ENCODE measurements around the gene MRPL44.

DNA sequence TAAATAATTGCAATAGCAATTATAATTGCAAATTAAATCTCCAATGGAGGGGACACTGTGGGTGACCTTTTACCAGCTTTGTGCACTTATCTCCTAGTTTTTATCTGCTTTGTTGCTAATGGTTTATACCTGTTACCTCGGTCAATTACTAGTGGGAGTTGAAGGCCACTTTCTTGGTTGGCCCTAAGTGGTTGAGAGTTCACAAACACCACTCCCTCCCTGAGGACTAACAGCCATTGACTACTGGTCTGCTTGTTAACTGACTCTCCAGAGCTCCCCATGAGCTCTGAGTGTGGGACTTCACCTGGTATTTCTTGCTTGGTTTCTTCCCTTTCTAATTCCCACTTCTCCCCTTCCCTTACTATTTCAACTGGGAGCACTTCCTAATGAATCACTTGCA lies 54.6 kb downstream of the MRPL44 start:
- TF ChIP-seq, protein P1, sequence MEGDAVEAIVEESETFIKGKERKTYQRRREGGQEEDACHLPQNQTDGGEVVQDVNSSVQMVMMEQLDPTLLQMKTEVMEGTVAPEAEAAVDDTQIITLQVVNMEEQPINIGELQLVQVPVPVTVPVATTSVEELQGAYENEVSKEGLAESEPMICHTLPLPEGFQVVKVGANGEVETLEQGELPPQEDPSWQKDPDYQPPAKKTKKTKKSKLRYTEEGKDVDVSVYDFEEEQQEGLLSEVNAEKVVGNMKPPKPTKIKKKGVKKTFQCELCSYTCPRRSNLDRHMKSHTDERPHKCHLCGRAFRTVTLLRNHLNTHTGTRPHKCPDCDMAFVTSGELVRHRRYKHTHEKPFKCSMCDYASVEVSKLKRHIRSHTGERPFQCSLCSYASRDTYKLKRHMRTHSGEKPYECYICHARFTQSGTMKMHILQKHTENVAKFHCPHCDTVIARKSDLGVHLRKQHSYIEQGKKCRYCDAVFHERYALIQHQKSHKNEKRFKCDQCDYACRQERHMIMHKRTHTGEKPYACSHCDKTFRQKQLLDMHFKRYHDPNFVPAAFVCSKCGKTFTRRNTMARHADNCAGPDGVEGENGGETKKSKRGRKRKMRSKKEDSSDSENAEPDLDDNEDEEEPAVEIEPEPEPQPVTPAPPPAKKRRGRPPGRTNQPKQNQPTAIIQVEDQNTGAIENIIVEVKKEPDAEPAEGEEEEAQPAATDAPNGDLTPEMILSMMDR (IDR thresholded peaks at IDR 0.05) = no peak
- TF ChIP-seq POLR2A (IDR thresholded peaks at IDR 0.05) = no peak

Data from lower leg skin (tissue), 3 donors.